Hepatocyte (in vitro differentiated cells): Measurements from ENCODE around the gene LSAMP. TPM values are rescaled to one million over a fixed set of nuclear protein-coding genes. Genes with fewer than 3 reads are reported as not detected.

Source experiments
- DNase-seq: peaks from one replicate; pipeline ENCODE4 v3.0.0-alpha.2; 2016; ENCODE audit warnings: low spot score
- H2AFZ ChIP-seq: fragments of 200-600 bp; sonication (generic); 2 replicates; pipeline ENCODE4 v1.6.0; 2016; ENCODE audit warnings: antibody characterized with exemption, mild to moderate bottlenecking
- H3K27ac ChIP-seq: fragments of 200-600 bp; sonication (generic); 2 replicates; pipeline ENCODE4 v1.5.1; 2016; ENCODE audit warnings: mild to moderate bottlenecking
- H3K27me3 ChIP-seq: fragments of 200-600 bp; sonication (generic); 2 replicates; pipeline ENCODE4 v1.6.1; 2016
- H3K36me3 ChIP-seq: fragments of 200-600 bp; sonication (generic); replicated peaks from 2 replicates; pipeline ENCODE4 v1.5.1; 2016; ENCODE audit warnings: low read depth; ENCODE audit not compliant: insufficient read depth
- H3K4me1 ChIP-seq: fragments of 200-600 bp; sonication (generic); 2 replicates; pipeline ENCODE4 v1.5.1; 2016; ENCODE audit warnings: mild to moderate bottlenecking, moderate library complexity; ENCODE audit not compliant: insufficient read depth
- H3K4me2 ChIP-seq: fragments of 200-600 bp; sonication (generic); 2 replicates; pipeline ENCODE4 v1.6.0; 2016
- H3K4me3 ChIP-seq: fragments of 200-600 bp; sonication (generic); 2 replicates; pipeline ENCODE4 v1.5.1; 2016; ENCODE audit warnings: mild to moderate bottlenecking
- H3K79me2 ChIP-seq: fragments of 200-600 bp; sonication (generic); 2 replicates; pipeline ENCODE4 v1.6.0; 2017; ENCODE audit warnings: mild to moderate bottlenecking
- H3K9me2 ChIP-seq: fragments of 200-600 bp; sonication (generic); replicated peaks from 2 replicates; pipeline ENCODE4 v1.6.0; 2017; ENCODE audit warnings: mild to moderate bottlenecking; ENCODE audit not compliant: insufficient read depth
- H3K9me3 ChIP-seq: fragments of 200-600 bp; sonication (generic); 2 replicates; pipeline ENCODE4 v1.5.1; 2016; ENCODE audit warnings: low read depth, mild to moderate bottlenecking
- H4K20me1 ChIP-seq: fragments of 200-600 bp; sonication (generic); 2 replicates; pipeline ENCODE4 v1.6.0; 2016; ENCODE audit warnings: mild to moderate bottlenecking; ENCODE audit not compliant: insufficient read depth, poor library complexity, severe bottlenecking
- EZH2 ChIP-seq: fragments of 200-600 bp; sonication (generic); IDR thresholded peaks from 2 replicates; pipeline ENCODE4 v1.6.1; 2016; ENCODE audit warnings: antibody characterized with exemption, mild to moderate bottlenecking, borderline replicate concordance
- EZH2phosphoT487 ChIP-seq: fragments of 200-600 bp; sonication (generic); IDR thresholded peaks from one replicate; pipeline ENCODE4 v1.6.1; 2018; ENCODE audit warnings: antibody characterized with exemption, mild to moderate bottlenecking, low read depth, moderate library complexity; ENCODE audit not compliant: unreplicated experiment, severe bottlenecking
- WGBS: methylation state at CpG from one replicate; pipeline ENCODE4 v1.1.6; 2016; ENCODE audit warnings: low lambda C conversion rate; ENCODE audit errors: missing lambda C conversion rate; 5-methylcytosine and 5-hydroxymethylcytosine counted together
- polyA plus RNA-seq: library from polyadenylated mRNA; unstranded; fragments of >200 nt; fragmentation: Nextera tagmentation; extraction: Ambion mirVana; gene quantifications from 2 replicates; pipeline ENCODE4 v1.2.1, GENCODE V29; 2016
- total RNA-seq: library from RNA; depleted of rRNA; stranded (reverse); fragments of >200 nt; gene quantifications from 2 replicates; pipeline ENCODE4 v1.2.3, GENCODE V29; 2014
- TF ChIP-seq, protein P1 (sequence below): fragments of 200-600 bp; sonication (generic); IDR thresholded peaks from 2 replicates; pipeline ENCODE4 v1.5.1; 2016; ENCODE audit warnings: antibody characterized with exemption, mild to moderate bottlenecking; ENCODE audit not compliant: poor library complexity

LSAMP gene
- total and polyA plus RNA-seq, 2 experiments from 2014 or later, result 15.1 to 22.3 TPM

DNA sequence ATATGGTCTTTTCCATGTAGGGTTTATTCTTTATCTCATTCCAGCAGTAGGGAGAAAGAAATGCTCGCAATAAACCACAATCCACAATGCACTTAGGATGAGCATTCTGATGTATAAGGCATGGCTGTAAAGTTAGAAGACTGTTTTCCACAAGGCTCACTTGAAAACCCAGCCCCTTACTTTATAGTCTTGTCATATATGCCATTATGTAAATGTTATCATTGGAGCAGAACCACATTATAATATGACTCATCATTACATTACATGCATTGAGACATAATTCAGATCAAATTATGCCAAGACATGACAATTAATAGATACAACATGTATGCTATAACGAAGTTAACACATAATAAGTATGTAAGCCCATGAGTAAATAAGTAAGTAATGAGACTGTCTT is 348.1 kb downstream of the LSAMP start:
- 100% methylated on average over 2 of the region's 2 CpGs for WGBS
- no peak for DNase-seq
- H3K9me3 ChIP-seq, result no peaks in the 10 kb centered on the region
- no peaks in the 10 kb centered on the region for H4K20me1 ChIP-seq
- H3K4me1 ChIP-seq, result no peaks in the 10 kb centered on the region
- no peak overlapping the region for H2AFZ ChIP-seq
- H3K79me2 ChIP-seq, result no peaks in the 10 kb centered on the region
- no peak overlapping the region for H3K4me2 ChIP-seq
- H3K4me3 ChIP-seq, result no peak overlapping the region
- H3K9me2 ChIP-seq, result no peaks in the 10 kb centered on the region
- H3K27ac ChIP-seq, result no peak overlapping the region
- TF ChIP-seq EZH2phosphoT487 (no peak), EZH2 (no peak)
- TF ChIP-seq, protein P1, sequence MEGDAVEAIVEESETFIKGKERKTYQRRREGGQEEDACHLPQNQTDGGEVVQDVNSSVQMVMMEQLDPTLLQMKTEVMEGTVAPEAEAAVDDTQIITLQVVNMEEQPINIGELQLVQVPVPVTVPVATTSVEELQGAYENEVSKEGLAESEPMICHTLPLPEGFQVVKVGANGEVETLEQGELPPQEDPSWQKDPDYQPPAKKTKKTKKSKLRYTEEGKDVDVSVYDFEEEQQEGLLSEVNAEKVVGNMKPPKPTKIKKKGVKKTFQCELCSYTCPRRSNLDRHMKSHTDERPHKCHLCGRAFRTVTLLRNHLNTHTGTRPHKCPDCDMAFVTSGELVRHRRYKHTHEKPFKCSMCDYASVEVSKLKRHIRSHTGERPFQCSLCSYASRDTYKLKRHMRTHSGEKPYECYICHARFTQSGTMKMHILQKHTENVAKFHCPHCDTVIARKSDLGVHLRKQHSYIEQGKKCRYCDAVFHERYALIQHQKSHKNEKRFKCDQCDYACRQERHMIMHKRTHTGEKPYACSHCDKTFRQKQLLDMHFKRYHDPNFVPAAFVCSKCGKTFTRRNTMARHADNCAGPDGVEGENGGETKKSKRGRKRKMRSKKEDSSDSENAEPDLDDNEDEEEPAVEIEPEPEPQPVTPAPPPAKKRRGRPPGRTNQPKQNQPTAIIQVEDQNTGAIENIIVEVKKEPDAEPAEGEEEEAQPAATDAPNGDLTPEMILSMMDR, result no peak
- H3K36me3 ChIP-seq, result no peaks in the 10 kb centered on the region
- no peaks in the 10 kb centered on the region for H3K27me3 ChIP-seq

DNA sequence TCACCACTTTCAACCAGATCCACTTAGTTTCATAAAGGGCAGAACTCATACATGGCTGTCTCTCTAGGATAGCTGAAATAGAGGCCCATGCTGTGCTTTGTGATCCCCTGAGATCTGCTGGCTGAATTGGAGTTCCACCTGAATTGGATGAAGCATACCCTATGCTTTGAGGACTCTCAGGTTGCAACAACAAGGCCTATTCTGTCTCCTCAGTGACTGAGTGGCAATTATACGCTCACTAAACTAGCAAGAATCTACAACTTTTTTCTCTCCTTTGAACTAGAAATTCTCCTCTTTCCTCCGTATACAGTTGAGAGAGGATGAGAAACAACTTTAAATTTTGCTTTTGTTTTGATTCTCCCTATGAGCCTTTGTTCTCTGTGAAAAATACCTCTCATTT is 348.7 kb downstream of the LSAMP start:
- Histone ChIP-seq H3K4me3 (no peak overlapping the region), H3K9me3 (no peaks in the 10 kb centered on the region), H3K4me1 (no peaks in the 10 kb centered on the region), H3K9me2 (no peaks in the 10 kb centered on the region), H3K4me2 (no peak overlapping the region), H3K27me3 (no peaks in the 10 kb centered on the region), H3K79me2 (no peaks in the 10 kb centered on the region), H3K36me3 (no peaks in the 10 kb centered on the region), H4K20me1 (no peaks in the 10 kb centered on the region), H2AFZ (no peak overlapping the region), H3K27ac (no peak overlapping the region)
- DNase-seq, result no peak
- TF ChIP-seq EZH2 (no peak), EZH2phosphoT487 (no peak)
- TF ChIP-seq, protein P1, result no peak
- WGBS, result 89% methylated on average over 2 of the region's 2 CpGs

DNA sequence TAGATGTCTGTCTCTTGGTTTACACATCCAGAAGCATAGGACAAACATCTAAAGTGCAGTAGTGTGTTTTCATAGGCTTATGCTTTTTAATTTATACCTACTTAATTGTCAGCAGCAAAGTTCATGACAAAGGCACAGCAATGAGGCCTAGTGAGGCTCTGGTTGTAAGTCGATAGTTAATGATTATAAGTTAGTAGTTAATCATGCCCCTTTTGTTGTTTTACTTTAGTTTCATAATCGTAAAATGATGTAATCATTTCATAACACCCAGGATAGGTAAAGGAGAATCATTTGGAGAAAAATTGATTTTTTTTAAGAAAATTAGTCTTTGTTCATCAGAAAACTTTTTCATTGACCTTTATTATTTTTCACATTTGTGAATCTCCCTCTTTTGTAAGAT is 351.9 kb downstream of the LSAMP start:
- no peak for DNase-seq
- Histone ChIP-seq H3K9me3 (no peaks in the 10 kb centered on the region), H3K4me3 (no peak overlapping the region), H3K36me3 (no peaks in the 10 kb centered on the region), H2AFZ (no peak overlapping the region), H3K79me2 (no peaks in the 10 kb centered on the region), H4K20me1 (no peaks in the 10 kb centered on the region), H3K4me2 (no peak overlapping the region), H3K9me2 (no peaks in the 10 kb centered on the region), H3K4me1 (no peaks in the 10 kb centered on the region), H3K27me3 (no peaks in the 10 kb centered on the region), H3K27ac (no peak overlapping the region)
- no peak for TF ChIP-seq EZH2
- TF ChIP-seq, protein P1, result no peak
- no peak for TF ChIP-seq EZH2phosphoT487
- 79% methylated on average over 2 of the region's 2 CpGs for WGBS

DNA sequence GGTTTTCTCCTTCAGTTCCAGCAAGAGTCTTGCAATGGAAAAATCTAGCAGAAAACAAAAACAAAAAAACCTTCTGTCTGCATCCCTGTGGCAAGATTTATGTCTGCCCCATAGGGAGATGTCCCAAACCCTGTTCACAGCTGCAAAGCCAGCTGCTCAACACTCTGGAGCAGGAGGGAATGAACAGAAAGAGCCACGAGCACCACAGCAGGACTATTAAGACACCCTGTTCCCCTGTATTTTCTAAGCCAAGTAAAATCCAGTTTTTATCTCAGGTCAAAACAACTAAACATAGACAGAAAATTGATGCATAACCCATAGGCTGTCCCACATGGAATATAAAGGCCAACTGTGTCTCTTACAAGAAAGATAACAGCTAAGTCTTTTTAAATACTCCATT is 357.9 kb downstream of the LSAMP start:
- Histone ChIP-seq H3K9me2 (no peaks in the 10 kb centered on the region), H3K79me2 (no peaks in the 10 kb centered on the region), H3K4me1 (no peaks in the 10 kb centered on the region), H3K4me2 (no peak overlapping the region), H2AFZ (no peak overlapping the region), H4K20me1 (no peaks in the 10 kb centered on the region), H3K27ac (no peak overlapping the region), H3K36me3 (no peaks in the 10 kb centered on the region), H3K27me3 (no peaks in the 10 kb centered on the region), H3K9me3 (no peaks in the 10 kb centered on the region), H3K4me3 (no peak overlapping the region)
- 59% methylated on average over 1 of the region's 1 CpG for WGBS
- DNase-seq, result no peak
- TF ChIP-seq, protein P1, result no peak
- no peak for TF ChIP-seq EZH2phosphoT487
- no peak for TF ChIP-seq EZH2
